ELF-1 (cell line): ENCODE results near the gene NEBL.

ENCODE experiments used
- DNase-seq: peaks from one replicate; pipeline ENCODE4 v3.0.0-alpha.2; 2016; ENCODE audit warnings: low read depth, low spot score

Gene NEBL

GRCh38 chr10:20903635-20904390 lies 6.7 kb upstream of the NEBL start:
- no peak for DNase-seq

- no peak for DNase-seq
Measured at GRCh38 chr10:20901110-20901509, 4.0 kb upstream of the NEBL start.

GRCh38 chr10:20898866-20899535 lies 1.9 kb upstream of the NEBL start:
- no peak for DNase-seq

- DNase-seq: no peak
Measured at GRCh38 chr10:20893297-20893696, 3.8 kb downstream of the NEBL start.

GRCh38 chr10:20892796-20893195 lies 4.3 kb downstream of the NEBL start:
- no peak for DNase-seq

- no peak for DNase-seq
Measured at GRCh38 chr10:20892011-20892585, 5.0 kb downstream of the NEBL start.

- DNase-seq: no peak
Measured at GRCh38 chr10:20891338-20891714, 5.8 kb downstream of the NEBL start.

- DNase-seq: peak; percentile 46
Measured at GRCh38 chr10:20890491-20891337, 6.4 kb downstream of the NEBL start.

GRCh38 chr10:20890009-20890408 lies 7.1 kb downstream of the NEBL start:
- DNase-seq: peak; percentile 56

GRCh38 chr10:20888620-20889330 lies 8.3 kb downstream of the NEBL start:
- no peak for DNase-seq

- no peak for DNase-seq
Measured at GRCh38 chr10:20887706-20888555, 9.2 kb downstream of the NEBL start.

- DNase-seq: no peak
Measured at GRCh38 chr10:20885678-20886077, 11.4 kb downstream of the NEBL start.

GRCh38 chr10:20883552-20883951 lies 13.6 kb downstream of the NEBL start:
- DNase-seq: no peak

GRCh38 chr10:20882091-20882490 lies 15.0 kb downstream of the NEBL start:
- no peak for DNase-seq

GRCh38 chr10:20879136-20879535 lies 18.0 kb downstream of the NEBL start:
- no peak for DNase-seq

GRCh38 chr10:20877986-20878983 lies 18.8 kb downstream of the NEBL start:
- DNase-seq: no peak

GRCh38 chr10:20877554-20877953 lies 19.6 kb downstream of the NEBL start:
- no peak for DNase-seq

GRCh38 chr10:20874261-20874660 lies 22.9 kb downstream of the NEBL start:
- DNase-seq: no peak

- DNase-seq: no peak
Measured at GRCh38 chr10:20871970-20872369, 25.1 kb downstream of the NEBL start.
